ENCODE measurements around the gene ALPL. TPM values are rescaled to one million over a fixed set of nuclear protein-coding genes. Genes with fewer than 3 reads are reported as not detected.

Gene ALPL
- polyA plus RNA-seq, 2 of the 4 experiments (the other 2 are of a cell fraction) = 0.06 to 0.31 TPM

DNA sequence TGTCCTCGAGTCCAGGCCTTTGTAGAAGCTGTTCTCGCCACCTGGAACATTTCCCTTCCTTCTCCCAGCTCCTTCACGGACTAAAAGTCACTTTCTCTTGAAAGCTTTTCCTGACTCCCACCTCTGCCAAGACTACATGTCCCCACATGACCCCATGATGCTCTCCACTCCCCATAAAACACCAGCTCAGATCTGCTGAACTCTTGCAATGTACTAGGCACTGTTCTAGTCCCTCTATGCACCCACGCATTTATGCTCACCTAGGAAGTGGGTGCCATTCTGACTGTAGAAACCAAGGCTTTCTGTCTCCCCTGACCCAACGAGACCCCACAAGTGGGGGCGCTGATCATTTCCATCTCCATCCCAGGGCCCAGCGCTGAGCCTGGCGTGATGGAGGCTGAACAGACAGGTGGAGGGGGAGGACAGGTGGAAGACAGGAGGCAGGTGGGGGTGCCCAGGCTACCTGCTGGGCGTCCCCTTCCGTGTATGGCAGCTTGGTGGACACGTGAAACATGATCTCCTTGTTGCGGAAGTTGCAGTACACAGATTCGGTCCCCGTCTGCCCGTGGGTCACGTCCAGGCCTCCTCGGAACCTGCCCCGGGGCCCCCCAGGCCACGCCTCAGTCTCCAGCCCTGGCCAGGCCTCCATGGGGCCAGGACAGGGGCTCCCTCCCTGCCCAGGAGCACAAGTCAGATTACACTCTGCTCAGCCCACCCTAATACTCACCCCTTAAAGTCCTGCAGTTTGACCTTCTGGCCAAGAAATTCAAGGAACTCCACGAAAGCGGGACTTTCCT, 102.0 kb downstream of the ALPL start:
- no peak for FAIRE-seq
- 86% methylated on average over 13 of the region's 21 CpGs for WGBS (ENCODE audit: missing lambda C conversion rate)
- CTCF ChIA-PET = interaction anchor here (0.8 to 1.5 kb wide), 6 partner anchors 10 to 242 kb away, joined by 3 to 5 read pairs (median 3); no protein-coding TSS in a partner anchor

DNA sequence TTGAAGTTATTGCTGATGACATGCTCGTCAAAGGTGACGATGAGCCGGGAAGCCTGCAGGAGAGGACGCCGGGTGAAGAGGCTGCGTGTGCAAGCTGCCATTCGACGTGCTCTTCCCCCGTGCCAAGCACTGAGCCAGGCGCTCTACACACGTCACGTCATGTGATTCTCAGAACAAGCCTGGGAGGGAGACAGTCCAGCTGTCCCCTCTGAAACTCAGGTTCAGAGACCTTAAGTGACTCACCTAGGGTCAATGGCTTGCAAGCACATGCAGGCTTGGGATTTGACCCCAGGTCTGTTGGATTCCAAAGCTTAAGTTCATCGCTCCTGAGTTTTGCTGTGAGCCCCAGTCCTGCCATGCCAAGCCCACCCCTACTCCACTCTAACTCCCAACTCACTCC, 102.8 kb downstream of the ALPL start:
- ChIA-PET POLR2A (no interaction called here), CTCF (interaction anchor here (1.3 kb wide), 1 partner anchor 17 kb away, joined by 4 read pairs; no protein-coding TSS in a partner anchor)
- H3K4me1 ChIP-seq = peaks cover 8% of the 10 kb centered on the region; the same call in 1 of the 3 replicates
- H3K4me3 ChIP-seq = no peak overlapping the region
- ATAC-seq (no peak), FAIRE-seq (no peak), DNase-seq (ENCODE audit: low read depth in 1 of 2, low spot score in 1 of 2) (no peak)
- 92% methylated on average over 13 of the region's 13 CpGs for WGBS (ENCODE audit: missing lambda C conversion rate)
- TF ChIP-seq, protein P1, sequence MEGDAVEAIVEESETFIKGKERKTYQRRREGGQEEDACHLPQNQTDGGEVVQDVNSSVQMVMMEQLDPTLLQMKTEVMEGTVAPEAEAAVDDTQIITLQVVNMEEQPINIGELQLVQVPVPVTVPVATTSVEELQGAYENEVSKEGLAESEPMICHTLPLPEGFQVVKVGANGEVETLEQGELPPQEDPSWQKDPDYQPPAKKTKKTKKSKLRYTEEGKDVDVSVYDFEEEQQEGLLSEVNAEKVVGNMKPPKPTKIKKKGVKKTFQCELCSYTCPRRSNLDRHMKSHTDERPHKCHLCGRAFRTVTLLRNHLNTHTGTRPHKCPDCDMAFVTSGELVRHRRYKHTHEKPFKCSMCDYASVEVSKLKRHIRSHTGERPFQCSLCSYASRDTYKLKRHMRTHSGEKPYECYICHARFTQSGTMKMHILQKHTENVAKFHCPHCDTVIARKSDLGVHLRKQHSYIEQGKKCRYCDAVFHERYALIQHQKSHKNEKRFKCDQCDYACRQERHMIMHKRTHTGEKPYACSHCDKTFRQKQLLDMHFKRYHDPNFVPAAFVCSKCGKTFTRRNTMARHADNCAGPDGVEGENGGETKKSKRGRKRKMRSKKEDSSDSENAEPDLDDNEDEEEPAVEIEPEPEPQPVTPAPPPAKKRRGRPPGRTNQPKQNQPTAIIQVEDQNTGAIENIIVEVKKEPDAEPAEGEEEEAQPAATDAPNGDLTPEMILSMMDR (IDR thresholded peaks at IDR 0.05) = no peak
- TF ChIP-seq, protein P2, sequence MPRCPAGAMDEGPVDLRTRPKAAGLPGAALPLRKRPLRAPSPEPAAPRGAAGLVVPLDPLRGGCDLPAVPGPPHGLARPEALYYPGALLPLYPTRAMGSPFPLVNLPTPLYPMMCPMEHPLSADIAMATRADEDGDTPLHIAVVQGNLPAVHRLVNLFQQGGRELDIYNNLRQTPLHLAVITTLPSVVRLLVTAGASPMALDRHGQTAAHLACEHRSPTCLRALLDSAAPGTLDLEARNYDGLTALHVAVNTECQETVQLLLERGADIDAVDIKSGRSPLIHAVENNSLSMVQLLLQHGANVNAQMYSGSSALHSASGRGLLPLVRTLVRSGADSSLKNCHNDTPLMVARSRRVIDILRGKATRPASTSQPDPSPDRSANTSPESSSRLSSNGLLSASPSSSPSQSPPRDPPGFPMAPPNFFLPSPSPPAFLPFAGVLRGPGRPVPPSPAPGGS (IDR thresholded peaks at IDR 0.05) = no peak
- TF ChIP-seq, protein P3, sequence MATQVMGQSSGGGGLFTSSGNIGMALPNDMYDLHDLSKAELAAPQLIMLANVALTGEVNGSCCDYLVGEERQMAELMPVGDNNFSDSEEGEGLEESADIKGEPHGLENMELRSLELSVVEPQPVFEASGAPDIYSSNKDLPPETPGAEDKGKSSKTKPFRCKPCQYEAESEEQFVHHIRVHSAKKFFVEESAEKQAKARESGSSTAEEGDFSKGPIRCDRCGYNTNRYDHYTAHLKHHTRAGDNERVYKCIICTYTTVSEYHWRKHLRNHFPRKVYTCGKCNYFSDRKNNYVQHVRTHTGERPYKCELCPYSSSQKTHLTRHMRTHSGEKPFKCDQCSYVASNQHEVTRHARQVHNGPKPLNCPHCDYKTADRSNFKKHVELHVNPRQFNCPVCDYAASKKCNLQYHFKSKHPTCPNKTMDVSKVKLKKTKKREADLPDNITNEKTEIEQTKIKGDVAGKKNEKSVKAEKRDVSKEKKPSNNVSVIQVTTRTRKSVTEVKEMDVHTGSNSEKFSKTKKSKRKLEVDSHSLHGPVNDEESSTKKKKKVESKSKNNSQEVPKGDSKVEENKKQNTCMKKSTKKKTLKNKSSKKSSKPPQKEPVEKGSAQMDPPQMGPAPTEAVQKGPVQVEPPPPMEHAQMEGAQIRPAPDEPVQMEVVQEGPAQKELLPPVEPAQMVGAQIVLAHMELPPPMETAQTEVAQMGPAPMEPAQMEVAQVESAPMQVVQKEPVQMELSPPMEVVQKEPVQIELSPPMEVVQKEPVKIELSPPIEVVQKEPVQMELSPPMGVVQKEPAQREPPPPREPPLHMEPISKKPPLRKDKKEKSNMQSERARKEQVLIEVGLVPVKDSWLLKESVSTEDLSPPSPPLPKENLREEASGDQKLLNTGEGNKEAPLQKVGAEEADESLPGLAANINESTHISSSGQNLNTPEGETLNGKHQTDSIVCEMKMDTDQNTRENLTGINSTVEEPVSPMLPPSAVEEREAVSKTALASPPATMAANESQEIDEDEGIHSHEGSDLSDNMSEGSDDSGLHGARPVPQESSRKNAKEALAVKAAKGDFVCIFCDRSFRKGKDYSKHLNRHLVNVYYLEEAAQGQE (IDR thresholded peaks at IDR 0.05) = no peak
- TF ChIP-seq POLR2A (IDR thresholded peaks at IDR 0.05; ENCODE audit: low read length) (no peak), BHLHE40 (IDR thresholded peaks at IDR 0.05; ENCODE audit: low read depth, low read length) (no peak), POLR2AphosphoS2 (conservative IDR thresholded peaks at IDR 0.05; ENCODE audit: low read length) (no peak), ZC3H11A (IDR thresholded peaks at IDR 0.05) (no peak), SMC3 (IDR thresholded peaks at IDR 0.05) (no peak), MAFK (IDR thresholded peaks at IDR 0.05; ENCODE audit: partially characterized antibody) (no peak), PHF8 (IDR thresholded peaks at IDR 0.05; ENCODE audit: borderline replicate concordance, low read depth) (no peak), EHF (CRISPR knock-in tag; IDR thresholded peaks at IDR 0.05) (no peak), HOXB13 (CRISPR knock-in tag; IDR thresholded peaks at IDR 0.05; ENCODE audit: low read depth) (no peak), NR3C1 (IDR thresholded peaks at IDR 0.05) (no peak), RNF2 (IDR thresholded peaks at IDR 0.05; ENCODE audit: borderline replicate concordance, low read depth) (no peak), HOXA7 (CRISPR knock-in tag; IDR thresholded peaks at IDR 0.05) (no peak), KDM5A (IDR thresholded peaks at IDR 0.05) (no peak), FOSL2 (IDR thresholded peaks at IDR 0.05) (no peak), FOSL2 (CRISPR knock-in tag; IDR thresholded peaks at IDR 0.05) (no peak), FOSB (CRISPR knock-in tag; IDR thresholded peaks at IDR 0.05) (no peak)
- TF ChIP-seq, protein P4, sequence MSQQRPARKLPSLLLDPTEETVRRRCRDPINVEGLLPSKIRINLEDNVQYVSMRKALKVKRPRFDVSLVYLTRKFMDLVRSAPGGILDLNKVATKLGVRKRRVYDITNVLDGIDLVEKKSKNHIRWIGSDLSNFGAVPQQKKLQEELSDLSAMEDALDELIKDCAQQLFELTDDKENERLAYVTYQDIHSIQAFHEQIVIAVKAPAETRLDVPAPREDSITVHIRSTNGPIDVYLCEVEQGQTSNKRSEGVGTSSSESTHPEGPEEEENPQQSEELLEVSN (IDR thresholded peaks at IDR 0.05; ENCODE audit: borderline replicate concordance, low read depth) = no peak
- TF ChIP-seq, protein P5, sequence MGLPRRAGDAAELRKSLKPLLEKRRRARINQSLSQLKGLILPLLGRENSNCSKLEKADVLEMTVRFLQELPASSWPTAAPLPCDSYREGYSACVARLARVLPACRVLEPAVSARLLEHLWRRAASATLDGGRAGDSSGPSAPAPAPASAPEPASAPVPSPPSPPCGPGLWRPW (IDR thresholded peaks at IDR 0.05) = no peak
- no peak overlapping the region for H3K4me2 ChIP-seq
- no peak overlapping the region for H3K27ac ChIP-seq
- H3K9me3 ChIP-seq = no peaks in the 10 kb centered on the region

More for the DNA sequence above, 102.0 kb downstream of the ALPL start:
- Histone ChIP-seq H3K4me1 (peaks cover 8% of the 10 kb centered on the region; the same call in 1 of the 3 replicates), H3K27ac (no peak overlapping the region), H3K9me3 (no peaks in the 10 kb centered on the region), H3K4me2 (no peak overlapping the region), H3K4me3 (no peak overlapping the region)
- DNase-seq (ENCODE audit: low read depth in 1 of 2, low spot score in 1 of 2) (no peak), ATAC-seq (no peak)
- POLR2A ChIA-PET = no interaction called here
- no peak for TF ChIP-seq TP53 (CRISPR knock-in tag; IDR thresholded peaks at IDR 0.05)
- TF ChIP-seq EP300 (IDR thresholded peaks at IDR 0.05) = no peak
- no peak for TF ChIP-seq JUN (IDR thresholded peaks at IDR 0.05)
- TF ChIP-seq KDM1A (IDR thresholded peaks at IDR 0.05; ENCODE audit: low read depth) = no peak
- TF ChIP-seq CBX2 (IDR thresholded peaks at IDR 0.05; ENCODE audit: borderline replicate concordance, low read depth) = no peak
- TF ChIP-seq ZFP36 (IDR thresholded peaks at IDR 0.05; ENCODE audit: borderline replicate concordance, partially characterized antibody) = no peak
- no peak for TF ChIP-seq RFX5 (IDR thresholded peaks at IDR 0.05)
- no peak for TF ChIP-seq SMC3 (IDR thresholded peaks at IDR 0.05)

All from A549 (cell line).